ENCODE data around the gene B9D1. TPM values are rescaled to one million over a fixed set of nuclear protein-coding genes. Genes with fewer than 3 reads are reported as not detected.

Gene B9D1
- total RNA-seq, 1 donor from 2014 or later: 25.9 TPM

DNA sequence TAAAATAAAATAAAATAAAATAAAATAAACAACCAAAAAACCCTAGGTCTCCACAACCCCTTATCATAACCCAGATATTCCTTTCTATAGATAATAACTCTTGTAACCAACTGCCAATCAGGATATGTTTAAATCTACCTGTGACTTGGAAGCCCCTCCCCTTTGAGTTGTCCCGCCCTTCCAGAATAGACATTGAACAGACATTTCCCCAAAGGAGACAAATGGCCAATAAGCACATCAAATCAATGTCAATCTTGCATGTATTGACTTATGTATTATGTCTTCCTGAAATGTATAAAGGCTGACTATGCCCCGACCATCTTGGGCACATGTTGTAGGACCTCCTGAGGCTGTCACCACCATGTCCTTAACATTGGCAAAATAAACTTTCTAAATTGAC lies 14.3 kb upstream of the B9D1 start:
- DNase-seq (ENCODE audit: low read depth): no peak

DNA sequence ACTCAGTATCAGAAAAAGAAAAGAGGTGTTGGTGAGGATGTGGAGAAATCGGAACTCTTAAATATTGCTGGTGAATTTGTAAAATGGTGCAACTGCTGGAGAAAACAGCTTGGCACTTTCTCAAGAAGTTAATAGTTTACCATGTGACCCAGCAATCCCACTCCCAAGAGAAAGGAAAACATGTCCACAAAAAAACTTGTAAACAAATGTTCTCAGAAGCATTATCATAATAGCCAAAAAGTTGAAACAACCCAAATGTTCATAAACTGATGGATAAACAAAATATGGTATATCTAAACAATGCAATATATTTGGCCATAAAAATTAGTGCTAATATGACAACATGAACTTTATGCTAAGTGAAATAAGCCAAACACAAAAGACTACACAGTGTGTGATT lies 13.2 kb upstream of the B9D1 start:
- no peak for DNase-seq (ENCODE audit: low read depth)

DNA sequence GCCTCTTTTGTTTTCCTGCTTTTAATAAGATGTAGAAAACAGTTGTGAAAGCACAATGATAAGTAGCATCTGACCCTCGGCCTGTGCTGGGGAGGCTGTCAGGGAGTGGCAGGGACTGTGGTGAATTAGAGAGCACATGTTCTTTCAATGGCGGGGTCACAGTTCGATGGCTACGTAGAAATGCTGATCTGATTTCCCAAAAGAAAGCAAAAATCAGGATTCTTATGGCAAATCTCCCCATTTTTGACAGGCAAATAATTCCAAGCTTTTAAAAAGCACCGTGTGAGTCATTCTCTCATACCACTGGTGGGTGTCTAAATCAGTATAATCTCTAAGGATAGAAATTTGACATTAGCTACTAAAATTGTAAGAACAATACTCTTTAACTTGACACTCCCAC lies 11.6 kb upstream of the B9D1 start:
- no peak for DNase-seq (ENCODE audit: low read depth)

DNA sequence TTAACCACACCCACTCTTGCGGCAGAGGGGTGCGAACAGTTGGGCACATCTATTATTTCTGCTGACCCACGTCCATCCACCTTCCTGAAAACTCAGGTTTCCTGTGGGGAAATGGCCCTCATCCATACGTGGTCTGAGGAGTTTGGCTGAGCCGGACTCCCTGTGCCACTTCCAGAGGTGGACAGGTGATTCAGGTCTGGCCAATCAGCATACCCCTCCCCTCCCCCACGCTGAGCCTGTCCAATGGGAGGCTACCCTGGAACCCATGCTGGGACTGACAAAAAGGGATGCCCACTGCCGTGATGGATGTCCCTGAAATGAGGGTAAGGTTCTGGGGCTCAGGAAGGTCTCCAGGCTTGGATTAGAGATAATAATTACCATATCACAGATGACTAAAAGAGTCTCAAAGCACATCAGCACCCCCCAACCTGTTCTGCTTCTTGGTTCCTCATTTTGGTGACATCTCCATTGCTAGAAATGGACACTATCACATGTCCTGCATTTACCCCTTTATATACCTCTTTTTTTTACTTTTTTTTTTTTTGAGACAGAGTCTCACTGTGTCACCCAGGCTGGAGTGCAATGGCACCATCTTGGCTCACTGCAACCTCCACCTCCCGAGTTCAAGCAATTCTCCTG lies 10.5 kb upstream of the B9D1 start:
- DNase-seq (ENCODE audit: low read depth): no peak

DNA sequence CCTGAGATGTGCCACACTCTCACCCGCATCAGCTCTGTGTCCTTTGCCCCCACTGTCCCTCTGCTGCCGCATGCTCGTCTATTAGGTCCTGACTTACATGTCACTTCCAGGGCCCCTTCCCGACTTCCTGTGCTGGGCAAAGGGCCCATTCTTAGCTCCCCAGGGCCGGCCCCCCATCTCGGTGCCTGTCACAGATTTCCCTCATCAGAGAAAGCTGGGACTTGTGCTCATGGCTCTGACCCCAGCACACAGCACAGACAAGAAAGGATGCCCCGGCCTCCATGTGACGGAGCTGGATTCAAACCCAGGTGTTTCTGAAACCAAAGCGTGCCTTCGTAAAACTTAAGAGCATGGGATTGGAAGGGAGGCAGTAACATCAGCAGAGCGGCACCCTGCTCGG lies 9.9 kb upstream of the B9D1 start:
- DNase-seq (ENCODE audit: low read depth): no peak

DNA sequence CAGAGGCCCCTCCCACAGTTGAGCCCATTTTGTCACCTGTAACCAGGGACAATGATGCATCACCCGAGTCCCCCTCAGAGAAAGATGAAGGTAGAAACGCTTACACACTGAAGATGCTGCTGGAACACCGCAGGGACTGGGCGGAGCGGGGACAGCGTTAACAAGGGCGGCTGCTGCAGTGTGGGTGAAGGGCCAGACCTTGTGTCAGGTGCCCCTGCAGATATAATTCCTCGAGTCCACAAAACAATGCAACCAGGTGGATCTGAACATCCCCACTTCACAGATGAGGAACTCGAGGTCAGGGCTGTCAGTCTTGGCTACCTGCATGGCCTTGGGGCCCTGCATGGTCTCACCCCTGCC lies 9.5 kb upstream of the B9D1 start:
- DNase-seq (ENCODE audit: low read depth): no peak

DNA sequence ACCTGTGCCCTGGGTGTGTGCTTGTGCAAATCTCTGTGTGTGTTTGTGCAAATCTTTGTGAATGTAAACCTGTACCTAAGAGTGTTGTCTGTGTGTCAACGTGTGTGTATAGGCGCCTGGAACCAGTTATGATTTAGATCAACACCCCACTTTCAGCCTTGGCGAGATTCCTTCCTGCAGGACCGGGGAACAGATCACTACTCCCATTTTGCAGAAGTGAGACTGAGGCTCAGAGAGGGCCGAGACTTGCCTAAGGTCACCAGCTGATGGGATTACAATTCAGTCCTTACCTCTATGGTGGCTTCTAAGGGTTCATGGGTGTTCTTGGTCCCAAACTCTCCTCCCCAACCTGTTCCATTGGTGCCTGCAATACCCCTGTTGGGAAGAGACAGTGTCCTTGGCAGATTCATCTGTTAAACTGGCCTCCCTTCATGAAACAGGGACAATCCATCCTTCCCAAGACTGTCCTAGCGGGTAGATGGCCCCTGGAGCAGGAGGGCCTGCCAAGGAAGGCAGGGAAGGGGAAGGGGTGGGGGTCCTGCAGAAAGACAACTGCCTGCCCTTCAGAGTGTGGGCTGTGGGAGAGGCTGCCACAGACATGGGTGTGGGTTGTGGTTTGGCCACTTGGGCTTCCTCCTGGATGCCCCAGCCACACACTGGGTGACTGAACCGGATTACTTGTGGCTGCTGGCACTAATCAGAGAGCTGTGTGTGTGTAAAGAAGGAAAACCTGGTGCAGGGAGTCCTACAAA lies 8.9 kb upstream of the B9D1 start:
- DNase-seq (ENCODE audit: low read depth): no peak

DNA sequence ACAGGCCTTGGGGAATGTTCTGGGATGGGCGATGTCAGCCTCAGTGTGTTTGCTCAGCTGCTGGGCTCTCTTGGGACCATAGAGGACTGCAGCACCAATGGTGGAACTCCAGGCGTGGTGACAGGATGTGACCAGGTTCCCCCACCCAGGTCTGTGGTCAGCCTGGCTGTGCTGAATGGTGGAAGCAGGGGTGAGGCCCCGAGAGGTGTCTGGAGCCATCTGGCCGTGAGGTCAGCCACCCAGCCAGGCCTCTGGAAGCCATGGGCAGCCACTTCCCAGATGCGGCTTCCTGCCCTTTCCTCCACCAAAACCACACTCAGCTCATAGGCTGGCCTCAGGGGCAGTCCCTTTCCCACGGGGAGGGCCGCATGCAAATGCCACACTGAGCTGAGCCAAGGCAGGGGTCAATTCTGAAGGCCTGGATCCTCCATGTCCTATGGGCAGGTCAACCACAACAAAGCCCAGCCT lies 8.0 kb upstream of the B9D1 start:
- DNase-seq (ENCODE audit: low read depth): no peak

DNA sequence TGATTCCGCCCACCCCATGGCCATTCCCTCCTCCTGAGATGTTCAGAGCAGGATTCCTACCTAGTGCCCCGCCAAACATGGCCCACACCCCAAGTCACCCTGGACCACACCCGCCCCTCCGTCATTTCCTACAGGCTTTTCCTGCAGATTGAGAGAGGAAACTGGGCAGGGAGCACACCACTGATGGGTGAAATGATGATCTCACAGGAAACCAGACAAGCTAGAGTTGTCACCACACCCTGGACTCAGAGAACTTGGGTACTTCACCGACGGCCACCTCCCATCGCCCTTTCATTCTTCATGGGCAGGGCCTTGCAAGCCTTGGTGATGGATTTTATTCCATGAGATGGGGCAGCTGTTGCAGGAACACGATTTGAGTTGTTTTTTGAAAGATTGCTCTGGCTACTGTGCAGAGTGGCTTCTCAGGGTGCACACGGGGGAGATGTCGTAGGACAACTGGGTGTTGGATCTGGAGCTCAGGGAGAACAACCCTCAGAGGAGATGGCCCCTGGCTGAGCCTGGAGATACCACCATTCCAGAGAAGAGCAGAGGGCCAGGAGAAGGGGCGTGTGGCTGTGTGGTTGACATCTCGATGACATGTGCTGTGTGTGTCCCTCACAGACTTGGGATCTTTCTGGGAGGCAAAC lies 7.4 kb upstream of the B9D1 start:
- DNase-seq (ENCODE audit: low read depth): no peak

DNA sequence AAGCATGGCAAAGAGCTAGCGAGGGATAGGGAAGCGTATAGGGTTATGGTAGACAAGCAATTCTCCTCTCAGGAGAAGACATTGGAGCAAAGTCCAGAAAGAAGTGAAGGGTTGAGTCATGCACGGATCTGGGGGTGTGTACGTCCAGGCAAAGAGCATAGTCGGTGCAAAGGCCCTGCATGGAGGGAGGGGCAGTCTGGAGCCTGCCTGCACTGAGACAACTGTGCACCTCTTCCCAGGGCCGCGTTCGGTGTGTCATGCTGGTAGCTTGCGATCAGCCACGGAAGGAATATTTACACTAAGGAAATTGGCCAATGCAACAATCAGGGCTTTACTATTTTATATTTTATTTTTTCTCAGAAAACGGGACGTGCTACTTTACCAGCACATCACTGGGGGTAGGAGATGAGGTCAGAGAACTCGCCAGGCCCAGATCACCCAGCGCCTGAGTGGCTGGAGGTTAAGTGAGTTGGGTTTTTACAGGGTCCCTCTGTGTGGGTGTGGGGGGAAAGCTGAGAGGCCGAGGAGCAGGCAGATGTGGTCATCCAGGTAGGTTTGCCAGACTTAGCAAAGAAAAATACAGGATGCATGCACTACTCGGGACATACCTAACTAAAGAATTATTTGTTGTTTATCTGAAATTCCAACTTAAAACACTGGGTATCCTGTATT lies 6.7 kb upstream of the B9D1 start:
- DNase-seq (ENCODE audit: low read depth): no peak

DNA sequence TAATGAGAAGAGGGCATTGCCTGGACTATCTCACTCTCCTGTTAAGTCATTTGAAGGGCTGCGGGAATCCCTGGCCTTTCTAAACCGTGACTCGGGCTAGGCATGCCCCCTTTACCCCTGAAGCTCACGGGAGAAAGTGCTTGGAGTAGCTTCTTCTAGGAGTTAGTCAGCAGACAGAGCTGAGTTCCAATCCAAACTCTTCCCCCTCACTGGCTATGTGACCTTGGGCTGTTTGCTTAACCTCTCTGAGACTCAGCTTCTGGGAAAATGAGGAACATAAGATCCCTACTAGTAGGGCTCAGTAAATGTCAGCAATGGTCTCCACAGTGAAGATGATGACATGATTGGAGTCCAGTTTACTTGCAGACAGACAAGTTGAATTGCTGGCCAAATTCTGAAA lies 5.7 kb upstream of the B9D1 start:
- DNase-seq (ENCODE audit: low read depth): no peak

DNA sequence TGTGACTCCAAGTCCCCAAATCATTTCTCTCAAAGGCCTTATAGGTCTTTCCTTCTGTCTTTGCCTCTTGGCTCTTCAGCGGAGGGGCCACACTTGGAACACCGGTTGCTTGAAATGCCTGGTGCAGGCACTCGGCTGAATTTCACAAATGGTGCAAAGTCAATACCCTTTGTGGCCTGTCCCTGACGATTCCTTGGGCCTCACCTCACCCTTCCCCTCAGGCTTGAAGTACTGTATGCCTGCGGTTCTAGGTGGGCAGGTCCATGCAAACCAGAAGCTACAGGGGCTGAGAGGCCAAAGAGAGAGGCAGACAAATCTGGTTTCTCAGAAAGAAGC lies 4.1 kb upstream of the B9D1 start:
- no peak for DNase-seq (ENCODE audit: low read depth)

DNA sequence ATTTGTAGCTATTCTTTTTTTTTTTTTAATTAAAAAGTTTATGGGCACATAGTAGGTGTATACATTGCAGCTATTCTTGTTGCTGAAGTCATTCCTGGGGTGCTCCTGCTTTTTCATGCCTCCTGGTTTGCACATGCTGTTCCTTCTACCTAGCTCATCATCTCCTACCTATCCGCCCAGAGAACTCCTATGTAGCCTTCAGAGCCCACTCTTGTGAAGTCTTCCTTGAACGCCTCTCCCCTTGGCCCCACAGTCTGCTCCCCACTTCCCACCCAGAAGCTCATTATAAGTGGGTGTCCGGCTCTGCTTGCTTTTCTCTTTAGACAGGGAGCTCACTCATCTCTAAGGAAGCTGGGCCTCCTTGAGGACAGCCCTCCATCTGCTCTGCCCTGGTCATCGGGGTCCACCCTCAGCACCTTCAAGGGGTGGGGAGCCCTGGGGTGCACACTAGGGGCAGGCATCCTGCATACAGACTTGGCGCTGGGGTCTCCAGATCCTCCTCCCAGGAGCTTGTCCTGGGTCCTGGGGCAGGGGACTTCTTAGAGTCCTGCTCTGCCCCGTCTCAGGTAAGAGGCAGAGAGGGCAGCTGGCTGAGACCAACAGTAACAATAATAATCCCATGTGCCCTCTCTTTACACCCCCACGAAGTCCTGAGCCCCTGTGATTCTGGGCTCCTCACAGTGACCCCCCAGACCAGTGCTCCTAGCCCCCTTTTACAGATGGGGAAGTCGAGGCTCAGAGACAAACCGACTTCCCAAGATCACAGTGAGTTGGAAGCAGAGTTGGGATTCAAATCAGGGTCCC lies 3.5 kb upstream of the B9D1 start:
- no peak for DNase-seq (ENCODE audit: low read depth)

DNA sequence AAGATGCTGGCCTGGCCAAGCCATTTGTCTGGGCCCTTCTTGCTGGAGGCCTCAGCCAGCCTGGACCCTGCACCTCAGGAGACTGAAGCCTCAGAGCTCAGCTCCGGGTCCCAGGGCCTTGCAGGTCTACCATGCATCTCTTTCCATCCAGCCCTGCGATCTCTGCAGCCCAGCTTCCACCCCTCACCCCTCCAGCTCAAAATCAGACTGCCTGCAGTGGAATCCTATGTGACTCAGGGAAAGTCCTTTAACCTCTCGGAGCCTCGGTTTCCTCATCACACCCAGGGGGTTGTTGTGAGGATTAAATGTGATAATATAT lies 2.9 kb upstream of the B9D1 start:
- no peak for DNase-seq (ENCODE audit: low read depth)

DNA sequence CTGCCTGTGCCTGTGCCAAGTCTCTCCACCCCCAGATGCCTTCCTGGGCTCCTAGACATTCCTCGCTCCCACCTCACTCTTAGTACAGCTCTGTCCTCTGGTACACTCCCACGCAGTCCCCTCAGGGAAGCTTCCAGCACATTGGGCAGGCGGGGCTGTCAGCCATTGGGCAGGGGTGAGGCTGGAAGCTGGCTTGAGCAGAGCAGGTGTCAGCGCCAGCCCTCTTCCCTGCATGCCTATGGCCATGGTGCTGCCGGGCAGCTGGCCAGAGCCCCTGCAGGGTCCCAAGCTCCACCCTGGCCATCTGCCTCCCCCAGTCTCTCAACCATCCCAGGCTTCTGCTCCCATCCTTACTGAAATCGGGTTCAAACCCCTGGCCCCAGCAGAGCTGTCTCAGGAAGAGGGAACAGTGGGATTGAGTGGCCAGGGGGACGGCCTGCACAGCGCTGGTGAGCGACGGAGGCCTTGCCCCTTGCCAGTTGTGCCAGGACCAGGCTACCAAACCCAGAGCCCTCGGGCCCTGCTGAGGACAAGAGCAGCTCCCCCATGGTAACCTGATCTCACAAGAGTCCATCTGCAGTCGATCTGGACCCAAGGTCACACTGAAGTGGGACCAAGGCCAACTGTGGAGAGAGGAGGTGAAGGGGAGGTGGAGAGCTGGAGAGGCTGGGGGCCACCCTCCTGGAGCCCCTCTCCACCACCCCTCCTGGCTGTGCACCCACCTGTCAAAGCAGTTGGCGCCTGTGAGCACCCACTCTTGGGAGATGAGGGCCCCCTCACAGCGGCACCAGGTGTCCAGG lies 2.4 kb upstream of the B9D1 start:
- peak; percentile 59 for DNase-seq (ENCODE audit: low read depth)

DNA sequence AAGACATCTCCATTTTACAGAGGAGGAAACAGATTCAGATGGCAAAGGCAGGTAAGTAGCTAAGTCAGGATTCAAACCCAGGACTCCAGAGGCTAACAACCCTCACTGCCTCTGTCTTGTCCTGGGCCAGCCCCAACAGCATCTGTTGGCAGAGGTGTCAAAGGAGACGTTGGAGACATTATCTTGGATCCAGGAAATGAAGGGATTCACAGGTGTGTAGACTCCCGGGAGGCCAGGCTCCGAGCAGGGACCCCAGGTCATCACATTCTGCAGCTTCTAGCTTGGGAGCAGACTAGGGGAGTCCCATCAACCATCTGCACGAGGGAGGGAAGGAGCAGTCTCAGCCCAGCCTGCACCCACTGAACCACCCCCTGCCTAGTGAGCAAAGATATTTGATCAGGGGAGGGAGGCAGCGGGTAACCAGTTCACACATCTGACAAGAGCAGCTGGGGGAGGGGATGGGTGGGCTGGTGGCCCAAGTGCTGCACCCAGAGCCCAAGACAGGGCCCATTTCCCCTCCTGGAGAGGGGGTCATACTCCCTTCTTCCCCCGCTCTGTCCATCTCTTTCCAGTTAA lies 1.0 kb upstream of the B9D1 start:
- no peak for DNase-seq (ENCODE audit: low read depth)

DNA sequence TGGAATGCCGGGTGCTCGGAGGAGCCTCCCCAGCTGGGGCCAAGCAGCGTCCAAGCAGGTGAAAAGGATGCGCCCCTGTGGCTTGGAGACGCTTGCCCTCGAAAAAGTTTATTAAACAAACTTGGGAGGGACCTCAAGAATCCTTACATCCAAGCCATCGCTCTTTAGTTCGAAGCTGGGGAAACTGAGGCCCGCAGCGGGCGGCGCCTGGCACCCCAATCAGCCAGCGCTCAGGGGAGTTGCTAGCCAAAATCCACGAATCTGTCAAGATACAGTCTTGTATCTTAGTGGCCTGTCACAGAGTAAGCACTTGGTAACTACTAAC lies 553 bp upstream of the B9D1 start:
- no peak for DNase-seq (ENCODE audit: low read depth)

DNA sequence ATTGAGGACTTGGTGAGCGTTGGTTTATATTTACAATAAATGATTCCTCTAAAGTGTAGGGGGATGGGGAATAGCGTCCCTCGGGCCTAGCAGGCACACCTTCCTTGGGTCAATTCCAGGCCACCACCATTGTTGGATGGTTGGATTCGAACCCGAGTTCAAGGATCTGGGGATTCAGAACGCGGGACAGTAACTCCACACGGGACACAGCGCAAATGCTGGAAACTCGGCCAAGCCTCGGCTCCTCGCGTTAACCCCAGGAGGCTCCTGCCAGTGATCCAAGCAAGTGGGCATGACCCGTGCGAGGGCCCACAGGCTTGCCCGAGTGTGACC lies 613 bp downstream of the B9D1 start:
- no peak for DNase-seq (ENCODE audit: low read depth)

DNA sequence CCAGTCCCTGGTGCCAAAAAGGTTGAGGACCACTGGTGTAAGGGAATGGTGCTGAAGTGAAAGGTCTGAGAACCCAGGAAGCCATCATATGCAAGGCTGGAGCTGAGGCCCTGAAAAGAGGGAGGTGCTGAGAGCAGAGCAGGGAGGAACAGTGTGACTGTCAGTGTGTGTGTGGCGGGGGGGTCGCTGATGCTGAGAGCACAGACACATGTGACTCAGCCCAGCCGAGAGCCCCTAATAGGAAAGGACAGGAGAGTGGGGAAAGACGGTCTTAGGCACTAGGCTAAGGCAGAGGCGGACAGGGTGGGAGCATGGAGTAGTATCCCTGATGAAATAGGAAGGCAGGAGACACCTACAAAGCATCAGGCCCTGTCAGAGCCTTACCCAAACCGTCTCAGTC lies 1.2 kb downstream of the B9D1 start:
- no peak for DNase-seq (ENCODE audit: low read depth)

DNA sequence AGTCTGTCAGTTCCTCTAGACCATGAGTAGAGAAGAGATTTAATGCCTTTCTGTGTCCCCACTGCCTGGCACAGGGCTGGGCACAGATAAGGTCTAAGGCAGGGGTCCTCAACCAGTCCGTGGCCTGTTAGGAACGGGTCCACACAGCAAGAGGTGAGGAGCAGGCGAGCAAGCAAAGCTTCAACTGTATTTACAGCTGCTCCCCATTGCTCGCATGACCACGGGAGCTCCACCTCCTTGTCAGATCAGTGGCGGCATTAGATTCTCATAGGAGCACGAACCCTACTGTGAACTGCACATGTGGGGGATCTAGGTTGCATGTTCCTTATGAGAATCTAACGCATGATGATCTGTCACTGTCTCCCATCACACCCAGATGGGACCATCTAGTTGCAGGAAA lies 1.8 kb downstream of the B9D1 start:
- DNase-seq (ENCODE audit: low read depth): no peak

DNA sequence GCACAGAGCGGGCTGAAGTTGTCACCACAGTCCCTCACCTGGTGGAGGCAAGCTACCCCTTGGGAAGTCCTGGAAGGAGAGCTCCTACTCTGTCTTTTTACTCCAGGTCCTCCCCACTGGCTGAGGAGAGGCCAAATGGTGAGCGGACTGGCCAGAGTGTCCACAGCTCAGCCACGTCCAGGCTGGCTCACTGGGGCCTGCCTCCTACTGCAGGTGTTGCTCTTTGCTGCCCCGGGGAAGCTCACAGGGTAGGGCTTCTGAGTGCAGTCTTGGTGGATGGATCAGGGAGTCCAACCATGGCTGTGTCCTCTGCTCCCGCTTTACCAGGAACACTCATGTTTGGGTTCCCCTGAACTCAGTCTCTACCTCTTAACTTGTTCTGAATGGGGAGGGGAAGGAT lies 2.7 kb downstream of the B9D1 start:
- no peak for DNase-seq (ENCODE audit: low read depth)

Data from renal cortical epithelial cell (primary cell).